HUES48 (cell line): ENCODE measurements around the gene NDUFAF2.
"Not testable (repeated sequence)": the region's sequence is repeated elsewhere in the genome, so short reads cannot be mapped to it uniquely, and the experiment has no call there.

ENCODE experiments used
- H3K27ac ChIP-seq: one replicate; pipeline ENCODE4 v1.7.0; 2013; ENCODE audit warnings: low read depth, low read length, inconsistent platforms
- H3K27me3 ChIP-seq: 2 replicates; pipeline ENCODE4 v1.6.1; 2013; ENCODE audit warnings: mild to moderate bottlenecking, low read length; ENCODE audit not compliant: control insufficient read depth, insufficient read depth
- H3K36me3 ChIP-seq: 2 replicates; pipeline ENCODE4 v1.6.1; 2013; ENCODE audit warnings: low read length; ENCODE audit not compliant: control insufficient read depth, insufficient read depth
- H3K4me1 ChIP-seq: 2 replicates; pipeline ENCODE4 v1.6.1; 2013; ENCODE audit warnings: mild to moderate bottlenecking, low read length; ENCODE audit not compliant: control insufficient read depth, insufficient read depth
- H3K4me3 ChIP-seq: 2 replicates; pipeline ENCODE4 v1.5.1; 2013; ENCODE audit warnings: mild to moderate bottlenecking, low read depth, low read length
- H3K9ac ChIP-seq: 2 replicates; pipeline ENCODE4 v1.6.1; 2013; ENCODE audit warnings: mild to moderate bottlenecking, low read depth, low read length, moderate library complexity
- H3K9me3 ChIP-seq: 2 replicates; pipeline ENCODE4 v1.6.1; 2013; ENCODE audit warnings: low read length; ENCODE audit not compliant: control insufficient read depth, insufficient read depth

Gene NDUFAF2

DNA sequence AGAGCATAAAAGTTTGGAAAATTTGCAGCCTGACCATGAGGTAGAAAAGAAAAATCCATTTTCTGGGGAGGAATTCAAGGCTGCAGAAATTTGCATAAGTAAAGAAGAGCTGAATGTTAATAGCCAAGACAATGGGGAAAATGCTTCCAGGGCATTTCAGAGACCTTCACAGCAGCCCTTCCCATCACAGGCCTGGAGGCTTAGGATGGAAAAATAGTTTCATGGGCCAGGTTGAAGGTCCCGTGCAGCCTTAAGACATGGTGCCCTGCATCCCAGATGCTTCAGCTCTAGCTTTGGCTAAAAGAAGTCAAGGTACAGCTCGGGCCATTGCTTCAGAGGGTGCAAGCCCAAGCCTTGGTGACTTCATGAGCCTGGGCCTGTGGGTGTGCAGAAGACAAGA lies 242.8 kb downstream of the NDUFAF2 start:
- not testable (repeated sequence) for H3K9me3 ChIP-seq
- H3K27ac ChIP-seq: peak overlapping the region; percentile 25

DNA sequence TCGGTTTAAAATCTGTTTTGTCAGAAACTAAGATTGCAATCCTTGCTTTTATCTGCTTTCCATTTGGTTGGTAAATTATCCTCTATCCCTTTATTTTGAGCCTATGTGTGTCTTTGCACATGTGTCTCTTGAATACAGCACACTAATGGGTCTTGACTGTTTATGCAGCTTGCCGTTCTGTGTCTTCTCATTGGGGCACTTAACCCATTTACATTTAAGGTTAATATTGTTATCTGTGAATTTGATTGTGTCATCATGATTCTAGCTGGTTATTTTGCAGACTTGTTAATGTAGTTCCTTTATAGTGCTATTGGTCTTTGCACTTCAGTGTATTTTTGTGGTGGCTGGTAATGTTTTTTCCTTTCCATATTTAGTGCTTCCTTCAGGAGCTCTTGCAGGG lies 253.6 kb downstream of the NDUFAF2 start:
- Histone ChIP-seq H3K4me3 (no peak overlapping the region), H3K36me3 (no peaks in the 10 kb centered on the region), H3K4me1 (0 out of 2 replicates have a peak, but pooled peaks cover 4% of the 10 kb centered on the region), H3K27me3 (no peaks in the 10 kb centered on the region), H3K9ac (no peak overlapping the region), H3K27ac (no peak overlapping the region), H3K9me3 (no peaks in the 10 kb centered on the region)

More for the DNA sequence above, 242.8 kb downstream of the NDUFAF2 start:
- H3K4me3 ChIP-seq, H3K9ac ChIP-seq, H3K36me3 ChIP-seq, H3K27me3 ChIP-seq: not testable (repeated sequence)
- peaks cover 12% of the 10 kb centered on the region for H3K4me1 ChIP-seq

DNA sequence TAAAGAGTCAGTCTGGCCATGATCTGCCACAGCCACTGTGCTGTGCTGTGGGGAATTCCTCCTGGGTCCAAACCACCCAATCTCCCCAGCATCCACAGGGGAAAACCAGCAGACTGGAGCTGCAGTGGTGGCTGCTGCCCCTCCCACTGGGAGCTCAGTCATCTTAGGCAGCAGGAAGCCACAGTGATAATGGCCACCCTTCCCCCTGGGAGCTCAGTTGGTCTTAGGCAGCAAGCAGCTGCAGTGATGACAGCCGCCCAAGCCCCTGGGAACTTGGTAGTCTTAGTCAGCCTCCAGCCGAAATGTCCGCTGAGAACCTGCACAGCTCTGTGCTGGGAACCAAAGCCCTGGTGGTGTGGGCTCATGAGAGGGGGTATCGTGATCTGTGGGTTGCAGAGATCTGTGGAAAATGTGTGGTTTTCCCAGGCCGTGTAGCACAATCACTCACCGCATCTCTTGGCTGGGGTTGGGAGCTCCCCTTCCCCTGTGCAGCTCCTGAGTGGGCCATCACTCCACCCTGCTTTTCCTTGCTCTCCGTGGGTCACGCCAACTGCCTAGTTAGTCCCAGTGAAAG lies 255.7 kb downstream of the NDUFAF2 start:
- Histone ChIP-seq H3K4me3 (no peak overlapping the region), H3K36me3 (no peaks in the 10 kb centered on the region), H3K27me3 (no peaks in the 10 kb centered on the region), H3K9ac (no peak overlapping the region), H3K4me1 (0 out of 2 replicates have a peak, but pooled peaks cover 4% of the 10 kb centered on the region), H3K27ac (no peak overlapping the region), H3K9me3 (peaks cover 5% of the 10 kb centered on the region)

DNA sequence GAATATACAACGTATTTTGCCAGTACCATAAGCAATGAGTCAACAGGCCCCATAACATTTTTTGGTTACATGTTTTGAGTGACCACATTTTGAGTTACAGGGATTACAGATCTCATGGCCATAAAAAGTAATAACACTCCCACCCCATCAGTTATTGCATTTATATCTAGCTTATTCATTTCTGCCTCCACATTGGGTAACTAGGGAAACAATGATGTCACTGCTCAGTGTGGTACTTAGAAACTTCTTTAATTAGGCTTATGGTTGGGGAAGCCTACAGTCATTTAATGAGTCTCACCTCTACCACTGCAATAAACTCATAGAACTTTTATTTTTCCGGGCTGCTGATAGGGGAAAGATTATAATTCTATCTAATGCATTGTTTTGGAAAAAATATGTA lies 257.2 kb downstream of the NDUFAF2 start:
- Histone ChIP-seq H3K4me3 (no peak overlapping the region), H3K4me1 (0 out of 2 replicates have a peak, but pooled peaks cover 4% of the 10 kb centered on the region), H3K36me3 (no peaks in the 10 kb centered on the region), H3K27me3 (no peaks in the 10 kb centered on the region), H3K27ac (no peak overlapping the region), H3K9ac (no peak overlapping the region), H3K9me3 (peaks cover 7% of the 10 kb centered on the region)
